GM10248 (cell line): ENCODE measurements around the gene FILIP1L.

Experiments
- CTCF ChIA-PET: fragments of 300-600 bp; sonication (Branson Sonifier 250); formaldehyde crosslinking; extraction: SDS; loops from one replicate; lab custom pipeline; 2021; ENCODE audit warnings: antibody characterized with exemption; lab: Yijun Ruan, JAX
- POLR2A ChIA-PET: fragments of 350-650 bp; sonication (Branson Sonifier 250); formaldehyde crosslinking; extraction: SDS; loops from one replicate; lab custom pipeline; 2020; ENCODE audit warnings: antibody characterized with exemption; lab: Yijun Ruan, JAX
- DNase-seq: peaks from one replicate; pipeline ENCODE4 v3.0.0; 2012; ENCODE audit errors: extremely low spot score
- TF ChIP-seq, protein P1 (sequence below): IDR thresholded peaks from 2 replicates; pipeline ENCODE4 v1.5.1; 2012; ENCODE audit warnings: mild to moderate bottlenecking, low read depth; ENCODE audit errors: extremely low read depth, missing control alignments, control extremely low read depth

FILIP1L gene

DNA sequence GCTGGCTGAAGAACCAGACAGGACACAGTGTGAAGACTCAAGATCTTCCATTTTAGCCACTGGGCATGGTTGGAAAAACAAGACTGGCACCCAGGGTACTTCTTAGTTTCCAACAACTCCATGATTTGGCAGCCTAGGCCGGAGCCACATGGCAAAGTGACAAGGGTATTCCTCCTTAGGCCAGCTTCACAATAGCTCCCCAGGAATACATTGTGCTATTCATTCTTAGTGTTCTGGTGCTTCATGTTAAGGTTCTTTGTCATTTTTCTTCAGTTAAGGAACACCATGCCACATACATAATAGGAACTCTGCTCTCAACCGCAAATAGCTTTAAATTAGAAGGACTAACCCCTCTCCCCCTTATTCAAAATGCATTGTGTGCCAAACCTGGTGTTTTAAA lies 8.0 kb upstream of the FILIP1L start:
- TF ChIP-seq, protein P1, sequence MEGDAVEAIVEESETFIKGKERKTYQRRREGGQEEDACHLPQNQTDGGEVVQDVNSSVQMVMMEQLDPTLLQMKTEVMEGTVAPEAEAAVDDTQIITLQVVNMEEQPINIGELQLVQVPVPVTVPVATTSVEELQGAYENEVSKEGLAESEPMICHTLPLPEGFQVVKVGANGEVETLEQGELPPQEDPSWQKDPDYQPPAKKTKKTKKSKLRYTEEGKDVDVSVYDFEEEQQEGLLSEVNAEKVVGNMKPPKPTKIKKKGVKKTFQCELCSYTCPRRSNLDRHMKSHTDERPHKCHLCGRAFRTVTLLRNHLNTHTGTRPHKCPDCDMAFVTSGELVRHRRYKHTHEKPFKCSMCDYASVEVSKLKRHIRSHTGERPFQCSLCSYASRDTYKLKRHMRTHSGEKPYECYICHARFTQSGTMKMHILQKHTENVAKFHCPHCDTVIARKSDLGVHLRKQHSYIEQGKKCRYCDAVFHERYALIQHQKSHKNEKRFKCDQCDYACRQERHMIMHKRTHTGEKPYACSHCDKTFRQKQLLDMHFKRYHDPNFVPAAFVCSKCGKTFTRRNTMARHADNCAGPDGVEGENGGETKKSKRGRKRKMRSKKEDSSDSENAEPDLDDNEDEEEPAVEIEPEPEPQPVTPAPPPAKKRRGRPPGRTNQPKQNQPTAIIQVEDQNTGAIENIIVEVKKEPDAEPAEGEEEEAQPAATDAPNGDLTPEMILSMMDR, result no peak
- POLR2A ChIA-PET, result no interaction called here
- CTCF ChIA-PET, result interaction anchor here (1.0 to 1.3 kb wide), 4 partner anchors 11 to 16 kb away, joined by 3 to 4 read pairs (median 4); no protein-coding TSS in a partner anchor
- no peak for DNase-seq

DNA sequence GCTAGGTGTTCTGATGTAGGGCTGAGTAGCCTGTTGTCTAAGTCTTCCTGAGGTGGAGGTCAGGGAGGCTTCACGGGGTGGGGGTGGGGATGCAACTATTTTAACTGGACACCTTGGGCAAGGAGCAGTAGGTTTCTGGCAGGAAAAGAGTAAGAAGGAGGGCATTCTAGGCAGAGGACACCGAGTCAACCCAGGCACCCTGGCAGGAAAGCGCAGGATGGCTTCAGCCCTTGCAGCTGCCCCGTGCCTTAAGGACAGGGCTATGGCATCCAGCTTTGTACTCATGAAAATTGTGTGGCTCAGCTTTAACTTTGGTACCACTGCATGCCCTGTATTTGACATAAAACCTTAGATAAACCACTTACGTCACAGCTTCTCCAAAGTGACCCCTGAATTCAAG lies 6.4 kb upstream of the FILIP1L start:
- ChIA-PET POLR2A (no interaction called here), CTCF (interaction anchor here (1.1 to 1.3 kb wide), 2 partner anchors 14 to 23 kb away, joined by 3 to 4 read pairs; no protein-coding TSS in a partner anchor)
- TF ChIP-seq, protein P1, result no peak
- no peak for DNase-seq

DNA sequence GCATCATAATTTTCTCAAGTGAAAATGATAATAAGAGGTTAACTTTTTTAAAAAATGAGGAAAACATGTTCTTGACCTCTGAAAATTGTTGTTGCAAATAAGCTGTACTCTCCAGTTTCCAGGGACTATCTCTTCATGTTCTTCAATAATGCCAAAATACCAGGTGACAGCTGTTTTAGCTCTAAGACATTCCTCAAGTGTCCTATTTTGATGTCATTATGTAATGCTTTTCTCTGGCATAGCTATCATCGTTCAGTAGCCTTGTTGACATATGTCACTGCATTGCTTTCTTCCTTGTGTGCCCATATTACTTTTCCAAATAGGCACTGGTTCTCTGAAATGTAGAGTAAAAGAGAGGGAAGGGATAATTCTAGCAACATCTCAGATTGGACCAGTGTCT lies 5.7 kb upstream of the FILIP1L start:
- POLR2A ChIA-PET, result interaction anchor here (0.6 kb wide), 1 partner anchor 22 kb away, joined by 3 read pairs; no protein-coding TSS in a partner anchor

DNA sequence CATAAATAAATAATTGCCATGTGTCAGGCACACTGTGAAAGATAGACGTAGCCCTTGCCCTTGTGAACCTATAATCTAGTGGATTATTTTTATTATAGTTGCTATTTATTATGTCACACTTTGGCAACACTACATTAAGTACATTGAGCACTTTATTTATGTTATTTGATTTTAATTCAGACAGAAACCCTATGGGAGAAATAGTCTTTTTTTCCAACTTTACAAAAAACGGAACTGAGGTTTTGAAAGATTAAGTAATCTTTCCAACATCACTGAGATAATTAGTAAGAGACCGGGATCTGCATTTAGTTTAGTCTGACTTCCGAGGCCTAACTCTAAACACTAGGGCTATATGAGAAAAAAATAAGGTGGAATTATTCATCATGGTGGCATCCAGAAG lies 2.8 kb upstream of the FILIP1L start:
- ChIA-PET POLR2A (no interaction called here), CTCF (no interaction called here)
- DNase-seq, result no peak
- TF ChIP-seq, protein P1, result no peak

More for the DNA sequence above, 5.7 kb upstream of the FILIP1L start:
- no peak for DNase-seq
- TF ChIP-seq, protein P1, result no peak
- CTCF ChIA-PET, result interaction anchor here (1.1 to 1.3 kb wide), 4 partner anchors 10 to 22 kb away, joined by 3 to 4 read pairs (median 4); no protein-coding TSS in a partner anchor

DNA sequence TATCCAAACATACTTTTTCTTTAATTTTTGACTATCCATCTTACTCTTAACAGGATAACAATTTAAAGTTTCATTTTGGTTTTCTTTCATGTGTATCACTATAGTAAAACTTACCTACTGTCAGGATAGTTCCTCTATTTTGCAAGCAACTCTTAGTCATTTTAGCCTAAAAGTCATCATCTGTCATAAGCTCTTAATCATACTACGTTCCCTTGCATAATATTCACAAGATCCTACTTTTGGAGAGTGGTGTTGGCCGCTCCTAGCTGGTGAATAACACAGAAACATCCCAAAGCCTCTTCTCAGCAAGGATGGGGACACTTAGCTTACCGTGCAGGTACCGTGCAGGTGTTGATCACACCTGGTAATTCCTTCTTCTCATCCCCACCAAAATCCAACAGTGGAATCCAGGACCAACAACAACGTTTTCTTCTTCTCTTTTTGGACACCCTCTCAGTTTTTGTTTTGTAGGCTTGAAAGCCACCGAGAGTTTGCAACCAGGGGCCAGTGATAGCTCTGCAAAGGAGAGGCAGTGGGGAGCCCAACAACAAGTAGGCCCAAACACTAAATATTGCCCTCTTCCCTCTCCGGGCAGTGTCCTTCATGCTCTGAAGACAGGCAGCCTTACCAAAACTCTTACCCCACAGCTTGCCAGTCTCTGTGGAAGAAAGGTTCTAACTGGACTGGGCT lies 433 bp downstream of the FILIP1L start:
- POLR2A ChIA-PET, result interaction anchor here (0.6 kb wide), 1 partner anchor 203 kb away, joined by 4 read pairs; no protein-coding TSS in a partner anchor

DNA sequence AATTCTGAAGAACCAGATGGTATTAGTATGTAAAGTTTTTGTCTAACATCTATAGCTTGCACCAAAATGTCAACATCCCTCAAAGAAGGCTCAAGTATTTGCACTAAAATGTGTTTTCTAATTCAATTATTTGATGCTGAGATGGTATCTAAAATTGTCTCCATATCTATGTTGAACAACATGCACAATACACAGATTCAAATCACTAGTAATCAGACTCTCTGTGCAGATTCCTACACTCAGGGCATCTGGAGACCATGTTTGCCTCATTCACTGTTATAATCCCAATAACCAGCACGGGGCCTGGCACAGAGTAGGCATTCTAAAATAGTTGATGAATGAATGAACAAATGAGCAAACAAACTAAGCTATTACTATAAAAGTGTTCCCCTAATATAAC lies 2.6 kb downstream of the FILIP1L start:
- TF ChIP-seq, protein P1, result no peak
- no peak for DNase-seq
- POLR2A ChIA-PET, result no interaction called here
- CTCF ChIA-PET, result interaction anchor here (1.0 to 2.1 kb wide), 6 partner anchors 8 to 43 kb away, joined by 4 to 7 read pairs (median 4); no protein-coding TSS in a partner anchor

More for the DNA sequence above, 433 bp downstream of the FILIP1L start:
- no peak for DNase-seq
- TF ChIP-seq, protein P1, result no peak
- CTCF ChIA-PET, result interaction anchor here (0.8 to 1.5 kb wide), 2 partner anchors 8 to 21 kb away, joined by 3 read pairs; no protein-coding TSS in a partner anchor
